H1 (cell line): ENCODE measurements around the gene ST3GAL3. TPM values are rescaled to one million over a fixed set of nuclear protein-coding genes. Genes with fewer than 3 reads are reported as not detected.

Experiments
- BACH1 ChIP-seq: IDR thresholded peaks from 2 replicates; pipeline ENCODE4 v1.6.1; 2012; ENCODE audit warnings: low read length, improper control_type of control experiment
- POU5F1 ChIP-seq: IDR thresholded peaks from 2 replicates; pipeline ENCODE4 v1.6.1; 2011; ENCODE audit warnings: low read depth, mild to moderate bottlenecking, low read length, moderate library complexity
- RXRA ChIP-seq: IDR thresholded peaks from 2 replicates; pipeline ENCODE4 v1.6.1; 2011; ENCODE audit warnings: low read depth, mild to moderate bottlenecking, low read length, moderate library complexity; ENCODE audit not compliant: insufficient read depth
- SIRT6 ChIP-seq: IDR thresholded peaks from one replicate; pipeline ENCODE4 v1.7.1; 2012; ENCODE audit warnings: low read length, inconsistent platforms
- polyA plus RNA-seq, 7 experiments: library from polyadenylated mRNA; depleted of rRNA in 3 of 7; stranded (reverse) in 5 of 7; unstranded in 2 of 7; fragments of >200 nt in 5 of 7; fragments of 200-250 nt in 2 of 7; gene quantifications; 1 replicate in 5 of 7; 2 replicates in 1 of 7; 4 replicates in 1 of 7; pipeline versions ENCODE4 v1.2.1 to v1.2.3, GENCODE V29; 2011 to 2013; ENCODE audit warnings: missing spikeins in 2 of 7, mixed read lengths in 2 of 7
- total RNA-seq: library from RNA; stranded (reverse); fragmentation: NEBNext Ultra II Directional; extraction: Animal tissue kit (Norgen Biotek cat#: 25700); gene quantifications from 2 replicates; pipeline ENCODE4 v1.2.1, GENCODE V29; 2021

Gene ST3GAL3
- total and polyA plus RNA-seq, 2 of the 8 experiments (the other 6 are each of a cell fraction or from before 2014, with no cell fraction given): 6.8 to 7.0 TPM

GRCh38 chr1:43783096-43783670 lies 75.8 kb downstream of the ST3GAL3 start (continued):
- TF ChIP-seq SIRT6 (no peak), POU5F1 (no peak), BACH1 (no peak), RXRA (no peak)
